H1 (cell line): ENCODE data around the gene C14orf119. TPM values are rescaled to one million over a fixed set of nuclear protein-coding genes. Genes with fewer than 3 reads are reported as not detected.

Experiments
- CTCF ChIA-PET: fragments of 300-600 bp; sonication (Branson Sonifier 250); formaldehyde crosslinking; loops from one replicate; lab custom pipeline; 2021; ENCODE audit not compliant: partially characterized antibody; lab: Charles Lee
- POLR2A ChIA-PET: fragments of 300-600 bp; sonication (Branson Sonifier 250); formaldehyde crosslinking; loops from one replicate; lab custom pipeline; 2021; ENCODE audit warnings: inconsistent platforms; ENCODE audit not compliant: partially characterized antibody; lab: Charles Lee
- DNase-seq, 2 experiments: peaks; one replicate each; pipeline versions ENCODE4 v3.0.0 to v3.0.0-alpha.2; 2010 to 2022; ENCODE audit warnings: low spot score in 2 of 2, low read depth in 1 of 2, mixed read lengths in 1 of 2
- FAIRE-seq: peaks from 2 replicates; lab custom pipeline; 2011; peaks lifted over from hg19 to GRCh38; lab: Jason Lieb, UNC
- H2AFZ ChIP-seq: 2 replicates; pipeline ENCODE4 v1.8.1; 2012; ENCODE audit warnings: low read length, inconsistent platforms
- H2AK5ac ChIP-seq: 2 replicates; pipeline ENCODE4 v1.6.1; 2013; ENCODE audit warnings: low read depth, low read length
- H2BK120ac ChIP-seq: replicated peaks from 2 replicates; pipeline ENCODE3; 2013; ENCODE audit warnings: low read depth, low read length, inconsistent platforms
- H2BK12ac ChIP-seq: 2 replicates; pipeline ENCODE4 v1.6.1; 2013; ENCODE audit warnings: low read depth, low read length
- H2BK15ac ChIP-seq: 2 replicates; pipeline ENCODE4 v1.6.1; 2013; ENCODE audit warnings: low read length
- H2BK20ac ChIP-seq: 2 replicates; pipeline ENCODE4 v1.6.1; 2013; ENCODE audit warnings: low read length
- H2BK5ac ChIP-seq: 2 replicates; pipeline ENCODE4 v1.6.1; 2013; ENCODE audit warnings: low read depth, low read length
- H3K14ac ChIP-seq: 2 replicates; pipeline ENCODE4 v1.6.1; 2013; ENCODE audit warnings: inconsistent platforms; ENCODE audit not compliant: insufficient read length
- H3K18ac ChIP-seq: 2 replicates; pipeline ENCODE4 v1.6.1; 2013; ENCODE audit warnings: low read length; ENCODE audit errors: extremely low read depth
- H3K23ac ChIP-seq: 2 replicates; pipeline ENCODE4 v1.6.1; 2013; ENCODE audit warnings: inconsistent platforms; ENCODE audit not compliant: insufficient read length
- H3K23me2 ChIP-seq: 2 replicates; pipeline ENCODE4 v1.6.1; 2013; ENCODE audit warnings: low read depth, low read length
- H3K27ac ChIP-seq: 2 replicates; pipeline ENCODE4 v1.6.1; 2011; ENCODE audit warnings: low read depth, low read length, inconsistent platforms
- H3K27me3 ChIP-seq, 4 experiments: replicated peaks in 1 of 4; 1 replicate in 1 of 4; 2 replicates in 3 of 4; pipeline versions ENCODE4 v1.6.1 to v1.8.1; 2011 to 2013; ENCODE audit warnings: low read length in 3 of 4, mild to moderate bottlenecking in 3 of 4, inconsistent platforms in 2 of 4, mixed read lengths in 2 of 4, moderate library complexity in 1 of 4; ENCODE audit not compliant: control insufficient read depth in 3 of 4, insufficient read depth in 3 of 4; ENCODE audit errors: extremely low read depth in 1 of 4
- H3K36me3 ChIP-seq, 4 experiments: 2 replicates each; pipeline versions ENCODE4 v1.6.1 to v1.8.1; 2011 to 2013; ENCODE audit warnings: mild to moderate bottlenecking in 4 of 4, low read length in 3 of 4, moderate library complexity in 2 of 4, control low read depth in 1 of 4, inconsistent platforms in 1 of 4; ENCODE audit not compliant: insufficient read depth in 4 of 4, control insufficient read depth in 2 of 4
- H3K4ac ChIP-seq: replicated peaks from 2 replicates; pipeline ENCODE3; 2013; ENCODE audit warnings: low read length, low read depth, mixed read lengths, inconsistent platforms; ENCODE audit not compliant: insufficient read length
- H3K4me1 ChIP-seq, 4 experiments: replicated peaks in 1 of 4; 1 replicate in 1 of 4; 2 replicates in 3 of 4; pipeline versions ENCODE4 v1.6.1 to v1.8.1; 2011 to 2013; ENCODE audit warnings: low read length in 3 of 4, inconsistent platforms in 2 of 4, mixed read lengths in 1 of 4; ENCODE audit not compliant: insufficient read depth in 4 of 4, control insufficient read depth in 3 of 4
- H3K4me2 ChIP-seq, 2 experiments: 2 replicates each; pipeline versions ENCODE4 v1.6.1 to v1.8.1; 2011 to 2013; ENCODE audit warnings: low read depth in 2 of 2, low read length in 2 of 2, control low read depth in 1 of 2, inconsistent platforms in 1 of 2, mild to moderate bottlenecking in 1 of 2; ENCODE audit not compliant: insufficient read depth in 1 of 2
- H3K4me3 ChIP-seq, 4 experiments: fragments of 200-600, 300-600 bp in 1 of 4; sonication (generic), shearing (Covaris generic), sonication (Bioruptor Twin) in 1 of 4; 2 replicates each; pipeline versions ENCODE4 v1.5.1 to v1.8.1; 2011 to 2016; ENCODE audit warnings: low read length in 4 of 4, low read depth in 3 of 4, control low read depth in 2 of 4, inconsistent platforms in 2 of 4, mild to moderate bottlenecking in 2 of 4, mixed read lengths in 1 of 4, moderate library complexity in 1 of 4; ENCODE audit not compliant: insufficient read depth in 2 of 4; ENCODE audit errors: extremely low read depth in 1 of 4
- H3K56ac ChIP-seq: replicated peaks from 2 replicates; pipeline ENCODE3; 2013; ENCODE audit warnings: low read depth, mild to moderate bottlenecking, mixed read lengths, low read length, inconsistent platforms; ENCODE audit not compliant: insufficient read length
- H3K79me1 ChIP-seq: 2 replicates; pipeline ENCODE4 v1.6.1; 2013; ENCODE audit warnings: low read depth, low read length, control low read depth
- H3K79me2 ChIP-seq, 2 experiments: 2 replicates each; pipeline versions ENCODE4 v1.6.1 to v1.8.1; 2012 to 2013; ENCODE audit warnings: low read length in 2 of 2, mild to moderate bottlenecking in 2 of 2, inconsistent platforms in 1 of 2; ENCODE audit not compliant: insufficient read depth in 2 of 2, control insufficient read depth in 1 of 2
- H3K9ac ChIP-seq, 4 experiments: replicated peaks in 1 of 4; 1 replicate in 1 of 4; 2 replicates in 3 of 4; pipeline versions ENCODE4 v1.6.1 to v1.8.1; 2011 to 2013; ENCODE audit warnings: low read depth in 3 of 4, low read length in 3 of 4, control low read depth in 2 of 4, mild to moderate bottlenecking in 2 of 4, moderate library complexity in 2 of 4, inconsistent platforms in 1 of 4; ENCODE audit errors: extremely low read depth in 1 of 4
- H3K9me3 ChIP-seq, 2 experiments: 2 replicates each; pipeline versions ENCODE4 v1.6.1 to v1.8.1; 2012 to 2013; ENCODE audit warnings: mild to moderate bottlenecking in 2 of 2, moderate library complexity in 2 of 2, control low read depth in 1 of 2, inconsistent platforms in 1 of 2, low read depth in 1 of 2, low read length in 1 of 2, mixed read lengths in 1 of 2; ENCODE audit not compliant: insufficient read depth in 2 of 2
- H4K20me1 ChIP-seq, 2 experiments: replicated peaks in 1 of 2; 2 replicates each; pipeline versions ENCODE3 to v1.8.1; 2011 to 2013; ENCODE audit warnings: inconsistent platforms in 2 of 2, low read length in 2 of 2, mild to moderate bottlenecking in 1 of 2; ENCODE audit not compliant: insufficient read depth in 2 of 2, control insufficient read depth in 1 of 2
- H4K5ac ChIP-seq: 2 replicates; pipeline ENCODE4 v1.6.1; 2013; ENCODE audit warnings: low read length, low read depth, mixed read lengths, inconsistent platforms; ENCODE audit not compliant: insufficient read length
- H4K8ac ChIP-seq: 2 replicates; pipeline ENCODE4 v1.8.0; 2013; ENCODE audit warnings: mild to moderate bottlenecking, moderate library complexity, low read length, inconsistent platforms; ENCODE audit not compliant: insufficient read depth; ENCODE audit errors: extremely low read depth
- H4K91ac ChIP-seq: replicated peaks from 2 replicates; pipeline ENCODE3; 2013; ENCODE audit warnings: low read length, mixed read lengths, inconsistent platforms; ENCODE audit not compliant: insufficient read length
- CBX5 ChIP-seq: fragments of 300-800, 300-1000 bp; sonication (generic); IDR thresholded peaks from 2 replicates; pipeline ENCODE4 v1.7.1; 2016; ENCODE audit warnings: antibody characterized with exemption, low read length, low read depth
- POLR2AphosphoS5 ChIP-seq: IDR thresholded peaks from 2 replicates; pipeline ENCODE4 v1.6.1; 2011; ENCODE audit warnings: low read depth, low read length
- WGBS, 2 experiments: shearing (Covaris generic) in 1 of 2; methylation state at CpG; one replicate each; pipeline versions ENCODE4 v1.1.6 to v1.1.7; 2013 to 2015; ENCODE audit warnings: low lambda C conversion rate in 2 of 2, mixed read lengths in 2 of 2, inconsistent platforms in 1 of 2, low coverage in 1 of 2, missing lambda C conversion rate in 1 of 2; ENCODE audit not compliant: insufficient replicate concordance in 2 of 2, insufficient coverage in 1 of 2, insufficient read length in 1 of 2; ENCODE audit errors: extremely low coverage in 1 of 2, missing lambda C conversion rate in 1 of 2; 5-methylcytosine and 5-hydroxymethylcytosine counted together
- polyA plus RNA-seq, 7 experiments: library from polyadenylated mRNA; depleted of rRNA in 3 of 7; stranded (reverse) in 5 of 7; unstranded in 2 of 7; fragments of >200 nt in 5 of 7; fragments of 200-250 nt in 2 of 7; gene quantifications; 1 replicate in 5 of 7; 2 replicates in 1 of 7; 4 replicates in 1 of 7; pipeline versions ENCODE4 v1.2.1 to v1.2.3, GENCODE V29; 2011 to 2013; ENCODE audit warnings: missing spikeins in 2 of 7, mixed read lengths in 2 of 7
- total RNA-seq: library from RNA; stranded (reverse); fragmentation: NEBNext Ultra II Directional; extraction: Animal tissue kit (Norgen Biotek cat#: 25700); gene quantifications from 2 replicates; pipeline ENCODE4 v1.2.1, GENCODE V29; 2021

Gene C14orf119
- total and polyA plus RNA-seq, 2 of the 8 experiments (the other 6 are each of a cell fraction or from before 2014, with no cell fraction given): 78.1 to 94.0 TPM

GRCh38 chr14:23066855-23067744 is 28.2 kb upstream of the C14orf119 start:
- Histone ChIP-seq H2AK5ac (no peak overlapping the region), H3K9me3 (no peaks in the 10 kb centered on the region), H4K20me1 (peaks cover 21 to 24% of the 10 kb centered on the region in 2 experiments), H3K23ac (no peak overlapping the region), H2BK15ac (no peak overlapping the region), H3K79me1 (peaks cover 7% of the 10 kb centered on the region), H4K5ac (no peak overlapping the region), H4K8ac (no peak overlapping the region), H2BK20ac (no peak overlapping the region), H3K4me3 (no peak overlapping the region)
- 0 out of 2 replicates have a peak, but pooled peaks have one; percentile 33 for TF ChIP-seq POLR2AphosphoS5
- no peak for TF ChIP-seq CBX5
- TF ChIP-seq, all 59 proteins: peak for 1
- WGBS, 2 experiments: 93 to 100% methylated on average over 2 to 20 of the region's 23 CpGs
- Histone ChIP-seq H2BK5ac (no peak overlapping the region), H2AFZ (no peak overlapping the region), H3K18ac (no peak overlapping the region), H3K4ac (no peak overlapping the region), H3K79me2 (peaks cover 23 to 49% of the 10 kb centered on the region in 2 experiments), H3K23me2 (peaks cover 14% of the 10 kb centered on the region), H2BK12ac (no peak overlapping the region), H3K36me3 (peaks cover 52 to 69% (median 61%) of the 10 kb centered on the region in 4 experiments), H3K9ac (no peak overlapping the region), H3K4me1 (peaks cover 5 to 24% (median 10%) of the 10 kb centered on the region in 4 experiments; a peak in 6 of 7 replicates), H3K56ac (no peak overlapping the region), H3K27ac (no peak overlapping the region), H3K14ac (no peak overlapping the region), H3K27me3 (no peaks in the 10 kb centered on the region), H4K91ac (no peak overlapping the region), H3K4me2 (no peak overlapping the region), H2BK120ac (no peak overlapping the region)
- POLR2A ChIA-PET: interaction anchor here (1.0 to 3.3 kb wide), 7 partner anchors 8 to 147 kb away, joined by 3 to 33 read pairs (median 5); partner anchors contain the start of genes CDH24 and PRMT5
- FAIRE-seq (no peak), DNase-seq (no peak)
- CTCF ChIA-PET: interaction anchor here (0.7 to 2.9 kb wide), 14 partner anchors 8 to 118 kb away, joined by 3 to 55 read pairs (median 15); partner anchors contain the start of genes ACIN1, C14orf119 and CDH24
